Spleen (tissue), 7 donors: Measurements from ENCODE around the gene MISP.

Experiments
- CTCF ChIP-seq, 11 experiments: fragments of 200-600 bp in 7 of 11; fragments of 450-650 bp in 4 of 11; sonication (generic) in 4 of 11; IDR thresholded peaks in 8 of 11; conservative IDR thresholded peaks in 3 of 11; 1 replicate in 7 of 11; 2 replicates in 4 of 11; pipeline versions ENCODE4 v1.4.0 to v1.8.0; 2016 to 2021; ENCODE audit warnings: antibody characterized with exemption in 11 of 11, inconsistent platforms in 4 of 11, mild to moderate bottlenecking in 1 of 11
- POLR2A ChIP-seq, 3 donors: fragments of 450-650 bp; IDR thresholded peaks; one replicate each; pipeline ENCODE4 v1.5.1; 2017; ENCODE audit warnings: antibody characterized with exemption in 3 of 3, mild to moderate bottlenecking in 1 of 3
- POLR2AphosphoS5 ChIP-seq, 3 donors: sonication (generic); formaldehyde crosslinking; IDR thresholded peaks; one replicate each; pipeline ENCODE4 v1.5.1; 2017; ENCODE audit warnings: antibody characterized with exemption in 3 of 3
- donor health status: DM: no; HTN: no; CAD: no; lungs with moderate emphysema.
- donor health status: DM: no; HTN: no; CAD: no.
- donor health status: DM: no; HTN: no; CAD: no.

GRCh38 chr19:722553-723101 lies 28.3 kb upstream of the MISP start:
- TF ChIP-seq CTCF (IDR thresholded peaks at IDR 0.05 in 8 of 11, conservative IDR thresholded peaks at IDR 0.05 in 3 of 11), result no peak
- no peak for TF ChIP-seq POLR2A (IDR thresholded peaks at IDR 0.05)
- peak in 1 of 3 donors; percentile 34 for TF ChIP-seq POLR2AphosphoS5 (IDR thresholded peaks at IDR 0.05)
